Thyroid gland (tissue), 4 donors: ENCODE results near the gene RBM19. TPM values are rescaled to one million over a fixed set of nuclear protein-coding genes. Genes with fewer than 3 reads are reported as not detected.

Source experiments
- DNase-seq, 2 donors: peaks; one replicate each; pipeline ENCODE4 v3.0.0-alpha.2; 2019
- H3K27ac ChIP-seq, 3 donors: fragments of 200-600 bp; sonication (generic); 1 replicate in 2 of 3; 2 replicates in 1 of 3; pipeline ENCODE4 v1.5.1; 2016 to 2019; ENCODE audit warnings: mild to moderate bottlenecking in 1 of 3, moderate library complexity in 1 of 3
- H3K27me3 ChIP-seq: fragments of 200-600 bp; sonication (generic); one replicate; pipeline ENCODE4 v1.5.1; 2019
- H3K36me3 ChIP-seq, 2 donors: fragments of 200-600 bp; sonication (generic); one replicate each; pipeline ENCODE4 v1.5.1; 2016 to 2019
- H3K4me1 ChIP-seq, 2 donors: fragments of 200-600 bp; sonication (generic); one replicate each; pipeline ENCODE4 v1.5.1; 2017 to 2019
- H3K4me3 ChIP-seq, 3 donors: fragments of 200-600 bp; sonication (generic); replicated peaks in 1 of 3; 1 replicate in 2 of 3; 2 replicates in 1 of 3; pipeline ENCODE4 v1.5.1; 2016; ENCODE audit warnings: mild to moderate bottlenecking in 1 of 3
- H3K9me3 ChIP-seq: fragments of 200-600 bp; sonication (generic); one replicate; pipeline ENCODE4 v1.5.1; 2017
- POLR2A ChIP-seq, 2 donors: fragments of 450-650 bp; IDR thresholded peaks; one replicate each; pipeline ENCODE4 v1.6.1; 2017; ENCODE audit warnings: antibody characterized with exemption in 2 of 2, mild to moderate bottlenecking in 2 of 2, moderate library complexity in 1 of 2
- WGBS, 2 donors: methylation state at CpG; one replicate each; pipeline ENCODE4 v1.1.5; 2017; 5-methylcytosine and 5-hydroxymethylcytosine counted together
- intact Hi-C: fragments of 100-400 bp; cut with DNase I; formaldehyde crosslinking; loops from one replicate; pipeline ENCODE4 v1.15.1; 2023
- total RNA-seq, 4 donors: library from RNA; depleted of rRNA; stranded (reverse); fragments of >200 nt; gene quantifications; one replicate each; pipeline ENCODE4 v1.2.3, GENCODE V29; 2016
- TF ChIP-seq, protein P1 (sequence below), 6 experiments: fragments of 200-600 bp in 3 of 6; fragments of 450-650 bp in 3 of 6; sonication (generic) in 3 of 6; IDR thresholded peaks; one replicate each; pipeline ENCODE4 v1.5.1; 2016 to 2019; ENCODE audit warnings: antibody characterized with exemption in 6 of 6, mild to moderate bottlenecking in 2 of 6, inconsistent platforms in 1 of 6, moderate library complexity in 1 of 6

Gene RBM19
- total RNA-seq, 4 donors from 2014 or later = 27.3 to 40.6 (median 36.1) TPM

DNA sequence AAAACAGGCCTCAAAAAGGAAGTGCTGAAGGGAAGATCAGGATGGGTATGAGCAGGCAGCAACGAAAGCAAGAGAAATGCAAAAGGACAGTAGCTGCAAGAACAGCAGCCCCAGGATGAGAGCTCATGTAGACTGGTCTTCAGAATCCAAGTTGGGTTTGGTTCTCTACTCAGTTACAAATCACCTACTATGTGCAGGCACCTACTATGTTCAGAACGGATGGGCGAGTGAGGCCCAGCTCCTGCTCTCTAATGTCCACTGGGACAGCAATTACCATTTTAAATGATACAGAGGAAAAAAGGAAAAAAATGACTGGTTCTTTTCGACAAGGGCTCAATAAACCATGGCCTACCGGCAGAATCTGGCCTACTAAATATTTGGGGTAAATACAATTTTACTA is 88.5 kb downstream of the RBM19 start:
- intact Hi-C loops = no loop called here
- H3K27ac ChIP-seq = no peak overlapping the region
- H3K4me1 ChIP-seq = no peaks in the 10 kb centered on the region
- no peak for DNase-seq
- H3K4me3 ChIP-seq = no peak overlapping the region
- no peaks in the 10 kb centered on the region for H3K27me3 ChIP-seq
- H3K9me3 ChIP-seq = no peaks in the 10 kb centered on the region
- 94 to 98% methylated on average over 5 of the region's 5 CpGs for WGBS, 2 donors
- peaks cover 0 to 3% of the 10 kb centered on the region in 2 donors for H3K36me3 ChIP-seq
- no peak for TF ChIP-seq POLR2A (IDR thresholded peaks at IDR 0.05)
- TF ChIP-seq, protein P1, sequence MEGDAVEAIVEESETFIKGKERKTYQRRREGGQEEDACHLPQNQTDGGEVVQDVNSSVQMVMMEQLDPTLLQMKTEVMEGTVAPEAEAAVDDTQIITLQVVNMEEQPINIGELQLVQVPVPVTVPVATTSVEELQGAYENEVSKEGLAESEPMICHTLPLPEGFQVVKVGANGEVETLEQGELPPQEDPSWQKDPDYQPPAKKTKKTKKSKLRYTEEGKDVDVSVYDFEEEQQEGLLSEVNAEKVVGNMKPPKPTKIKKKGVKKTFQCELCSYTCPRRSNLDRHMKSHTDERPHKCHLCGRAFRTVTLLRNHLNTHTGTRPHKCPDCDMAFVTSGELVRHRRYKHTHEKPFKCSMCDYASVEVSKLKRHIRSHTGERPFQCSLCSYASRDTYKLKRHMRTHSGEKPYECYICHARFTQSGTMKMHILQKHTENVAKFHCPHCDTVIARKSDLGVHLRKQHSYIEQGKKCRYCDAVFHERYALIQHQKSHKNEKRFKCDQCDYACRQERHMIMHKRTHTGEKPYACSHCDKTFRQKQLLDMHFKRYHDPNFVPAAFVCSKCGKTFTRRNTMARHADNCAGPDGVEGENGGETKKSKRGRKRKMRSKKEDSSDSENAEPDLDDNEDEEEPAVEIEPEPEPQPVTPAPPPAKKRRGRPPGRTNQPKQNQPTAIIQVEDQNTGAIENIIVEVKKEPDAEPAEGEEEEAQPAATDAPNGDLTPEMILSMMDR (IDR thresholded peaks at IDR 0.05) = no peak

DNA sequence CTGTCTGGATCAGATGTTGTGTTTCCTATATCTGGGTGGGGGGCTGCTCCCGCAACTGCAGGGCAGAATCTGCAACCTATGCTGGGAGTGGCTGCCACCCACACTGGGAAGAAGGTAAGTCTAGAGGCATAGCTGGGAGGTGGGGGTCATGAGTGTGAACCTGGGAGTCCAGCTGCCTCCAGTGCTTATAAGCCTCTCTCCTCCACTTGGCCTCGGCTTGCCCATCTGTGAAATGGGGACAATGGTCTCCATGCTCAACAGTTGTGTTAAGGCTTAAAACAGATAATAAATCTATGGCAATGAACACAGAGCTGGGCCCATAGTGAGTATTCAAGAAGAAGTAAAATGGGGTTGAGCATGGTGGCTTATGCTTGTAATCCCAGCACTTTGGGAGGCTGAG is 90.0 kb downstream of the RBM19 start:
- Histone ChIP-seq H3K9me3 (no peaks in the 10 kb centered on the region), H3K36me3 (peaks cover 0 to 3% of the 10 kb centered on the region in 2 donors), H3K27ac (no peak overlapping the region), H3K4me3 (no peak overlapping the region), H3K4me1 (no peaks in the 10 kb centered on the region), H3K27me3 (no peaks in the 10 kb centered on the region)
- no peak for TF ChIP-seq POLR2A (IDR thresholded peaks at IDR 0.05)
- TF ChIP-seq, protein P1 (IDR thresholded peaks at IDR 0.05) = no peak
- intact Hi-C loops = no loop called here
- 86 to 96% methylated on average over 2 of the region's 2 CpGs for WGBS, 2 donors
- no peak for DNase-seq

DNA sequence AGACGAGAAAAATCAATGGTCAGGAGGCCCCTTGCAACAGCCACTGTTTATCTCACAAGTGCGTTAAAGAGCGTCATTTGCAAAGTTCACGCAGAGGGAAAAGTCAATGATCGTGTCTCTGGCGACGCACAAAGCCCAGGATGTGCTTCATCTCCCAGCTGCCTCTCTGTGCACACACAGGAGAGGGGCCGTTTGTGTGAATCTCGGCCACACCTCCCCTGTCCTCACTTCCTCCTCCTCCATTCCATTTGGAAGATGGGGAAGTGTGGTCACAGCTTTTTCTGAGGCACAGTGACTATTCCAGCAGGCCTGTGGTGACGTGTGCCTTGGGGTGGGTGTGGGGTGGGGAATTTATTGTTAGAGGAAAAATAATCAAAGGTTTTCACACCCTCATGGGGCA is 90.4 kb downstream of the RBM19 start:
- Histone ChIP-seq H3K4me3 (no peak overlapping the region), H3K36me3 (peaks cover 0 to 3% of the 10 kb centered on the region in 2 donors), H3K9me3 (no peaks in the 10 kb centered on the region), H3K27ac (no peak overlapping the region), H3K27me3 (no peaks in the 10 kb centered on the region), H3K4me1 (no peaks in the 10 kb centered on the region)
- no peak for DNase-seq
- TF ChIP-seq POLR2A (IDR thresholded peaks at IDR 0.05) = no peak
- TF ChIP-seq, protein P1 (IDR thresholded peaks at IDR 0.05) = no peak
- intact Hi-C loops = no loop called here
- WGBS, 2 donors = 78 to 85% methylated on average over 10 of the region's 10 CpGs

DNA sequence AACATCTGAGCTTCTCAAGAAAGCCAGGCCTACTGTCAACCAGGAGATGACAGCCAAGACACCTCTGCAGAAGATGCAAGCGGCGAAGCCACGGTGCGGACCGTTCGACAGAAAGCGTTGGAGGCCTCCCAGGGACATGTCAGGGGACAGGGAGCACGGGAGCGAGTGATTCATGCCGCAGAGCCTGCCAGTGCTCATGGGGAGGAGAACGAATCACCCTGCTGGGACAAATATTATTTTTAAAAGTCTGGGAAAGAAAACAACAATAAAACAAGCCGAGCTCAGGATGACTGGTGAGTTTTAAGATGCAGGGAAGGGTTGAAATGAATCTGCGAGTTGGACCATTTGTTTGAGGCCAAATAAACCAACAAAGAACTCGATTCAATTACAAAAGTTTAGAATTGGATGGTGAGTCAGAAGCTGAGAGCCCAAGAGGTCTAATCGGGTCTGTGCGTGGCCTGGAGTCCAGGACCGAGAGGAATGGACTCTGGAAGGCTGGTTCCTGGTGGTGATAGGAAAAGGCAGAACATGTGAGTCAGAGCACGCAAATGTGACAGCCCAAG is 91.0 kb downstream of the RBM19 start:
- no peak overlapping the region for H3K4me3 ChIP-seq
- no peaks in the 10 kb centered on the region for H3K27me3 ChIP-seq
- H3K9me3 ChIP-seq = no peaks in the 10 kb centered on the region
- intact Hi-C loops = no loop called here
- H3K27ac ChIP-seq = no peak overlapping the region
- no peaks in the 10 kb centered on the region for H3K4me1 ChIP-seq
- 84 to 86% methylated on average over 18 of the region's 18 CpGs for WGBS, 2 donors
- no peak for TF ChIP-seq POLR2A (IDR thresholded peaks at IDR 0.05)
- TF ChIP-seq, protein P1 (IDR thresholded peaks at IDR 0.05) = no peak
- DNase-seq = no peak
- H3K36me3 ChIP-seq = peaks cover 0 to 3% of the 10 kb centered on the region in 2 donors

DNA sequence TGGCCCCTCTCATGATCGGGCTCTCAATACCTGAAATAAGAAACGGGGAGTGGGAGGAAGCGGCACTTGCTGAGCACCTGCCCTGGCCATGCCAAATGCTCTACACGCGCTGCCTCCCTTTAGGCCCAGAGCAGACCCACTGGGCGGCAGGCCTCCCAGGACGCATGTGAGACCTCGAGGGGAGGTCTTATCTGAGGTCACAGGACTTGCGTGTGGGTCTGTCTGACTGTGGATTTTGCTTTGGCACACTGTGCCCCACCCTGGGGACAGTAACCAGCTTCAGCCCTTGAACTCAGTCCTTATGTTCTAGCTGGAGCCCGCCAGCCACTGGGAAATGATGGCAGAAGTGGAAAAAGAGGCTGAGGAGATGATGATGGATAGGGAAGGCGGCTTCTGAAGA is 91.8 kb downstream of the RBM19 start:
- Histone ChIP-seq H3K9me3 (no peaks in the 10 kb centered on the region), H3K4me3 (no peak overlapping the region), H3K27ac (no peak overlapping the region), H3K36me3 (peaks cover 0 to 3% of the 10 kb centered on the region in 2 donors), H3K27me3 (no peaks in the 10 kb centered on the region), H3K4me1 (no peaks in the 10 kb centered on the region)
- WGBS, 2 donors = 97% methylated on average over 11 of the region's 11 CpGs
- DNase-seq = no peak
- TF ChIP-seq POLR2A (IDR thresholded peaks at IDR 0.05) = no peak
- TF ChIP-seq, protein P1 (IDR thresholded peaks at IDR 0.05) = no peak
- intact Hi-C loops = no loop called here
